Measurements from ENCODE around the gene ARFIP2. TPM values are rescaled to one million over a fixed set of nuclear protein-coding genes. Genes with fewer than 3 reads are reported as not detected.

The ARFIP2 gene
- total and polyA plus RNA-seq, 9 donors, result 29.7 to 41.4 (median 35.8) TPM

DNA sequence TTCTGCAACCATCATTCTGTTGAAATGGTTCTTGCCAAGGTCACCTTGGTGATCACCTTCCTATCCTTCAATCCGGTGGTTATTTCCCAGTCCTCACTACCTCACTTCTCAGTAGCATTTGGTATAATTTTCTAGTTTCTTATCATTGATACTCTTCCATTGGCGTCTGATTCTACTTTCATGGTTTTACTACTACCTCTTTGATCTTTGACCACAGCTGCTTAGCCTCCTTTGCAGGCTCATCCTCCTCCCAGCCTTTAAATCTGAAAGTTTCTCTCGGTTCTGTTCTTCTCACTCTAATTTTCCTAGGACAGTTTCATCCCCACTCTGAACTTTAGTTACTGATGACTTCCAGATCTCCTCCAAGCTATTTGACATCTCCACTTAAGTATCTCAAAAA, 5.1 kb upstream of the ARFIP2 start:
- WGBS (ENCODE audit: insufficient coverage), result 74% methylated on average over 2 of the region's 3 CpGs
- Histone ChIP-seq H3K27ac (ENCODE audit: low read length) (no peak overlapping the region), H3K4me3 (ENCODE audit: low read length) (no peak overlapping the region), H3K9me3 (replicated peaks; ENCODE audit: control insufficient read depth, low read depth, low read length) (no peaks in the 10 kb centered on the region), H3K27me3 (ENCODE audit: control insufficient read depth, insufficient read depth, low read length) (no peaks in the 10 kb centered on the region), H3K4me1 (ENCODE audit: control insufficient read depth, insufficient read depth, low read length) (peaks cover 10% of the 10 kb centered on the region), H3K36me3 (ENCODE audit: control insufficient read depth, insufficient read depth, low read length) (peaks cover 48% of the 10 kb centered on the region)
- no peak for DNase-seq

DNA sequence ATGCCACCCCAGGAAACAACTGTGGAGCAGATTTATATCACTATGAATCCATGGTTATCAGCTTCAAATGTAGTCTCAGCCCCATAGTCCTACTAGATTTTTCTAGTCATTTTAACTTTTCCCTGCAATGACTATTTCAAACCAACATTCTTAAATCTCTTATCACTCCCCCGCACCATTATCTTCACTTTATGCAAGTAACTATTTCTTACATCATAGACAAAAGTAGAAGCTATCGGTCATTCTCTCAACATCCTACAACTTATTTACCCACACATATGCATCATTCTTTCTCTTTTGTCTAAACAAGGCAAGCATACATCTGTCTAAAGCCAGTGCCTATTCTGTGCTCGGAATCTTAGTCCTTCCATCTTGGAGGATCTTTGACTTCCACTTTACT, 4.5 kb upstream of the ARFIP2 start:
- 100% methylated on average over 3 of the region's 3 CpGs for WGBS (ENCODE audit: insufficient coverage)
- peaks cover 48% of the 10 kb centered on the region for H3K36me3 ChIP-seq (ENCODE audit: control insufficient read depth, insufficient read depth, low read length)
- H3K27ac ChIP-seq (ENCODE audit: low read length), result no peak overlapping the region
- DNase-seq, result no peak
- peaks cover 12% of the 10 kb centered on the region for H3K4me1 ChIP-seq (ENCODE audit: control insufficient read depth, insufficient read depth, low read length)
- H3K4me3 ChIP-seq (ENCODE audit: low read length), result no peak overlapping the region
- no peaks in the 10 kb centered on the region for H3K27me3 ChIP-seq (ENCODE audit: control insufficient read depth, insufficient read depth, low read length)
- no peaks in the 10 kb centered on the region for H3K9me3 ChIP-seq (replicated peaks; ENCODE audit: control insufficient read depth, low read depth, low read length)

DNA sequence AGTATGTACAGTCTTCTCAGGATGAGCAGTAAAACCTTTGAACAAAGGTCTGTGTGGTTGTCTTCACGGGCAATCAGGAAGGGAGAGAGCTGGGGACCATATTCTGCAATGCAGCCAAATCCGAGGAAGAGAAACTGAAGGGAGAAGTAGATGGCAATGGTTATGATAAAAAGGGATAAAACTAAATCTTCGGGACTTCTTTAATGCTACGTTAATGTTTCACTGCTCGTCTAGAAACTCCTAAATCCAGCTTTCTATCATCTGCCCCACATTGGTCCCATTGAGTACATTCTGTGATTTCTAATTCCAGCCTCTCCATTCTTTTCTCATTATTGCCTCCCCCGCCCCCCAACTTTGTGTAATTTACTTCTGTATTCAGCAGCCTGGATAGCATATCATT, 1.9 kb upstream of the ARFIP2 start:
- H3K4me3 ChIP-seq (ENCODE audit: low read length), result no peak overlapping the region
- H3K27me3 ChIP-seq (ENCODE audit: control insufficient read depth, insufficient read depth, low read length), result no peaks in the 10 kb centered on the region
- DNase-seq, result no peak
- H3K27ac ChIP-seq (ENCODE audit: low read length), result no peak overlapping the region
- peaks cover 63% of the 10 kb centered on the region for H3K36me3 ChIP-seq (ENCODE audit: control insufficient read depth, insufficient read depth, low read length)
- 80% methylated on average over 3 of the region's 6 CpGs for WGBS (ENCODE audit: insufficient coverage)
- H3K9me3 ChIP-seq (replicated peaks; ENCODE audit: control insufficient read depth, low read depth, low read length), result no peaks in the 10 kb centered on the region
- H3K4me1 ChIP-seq (ENCODE audit: control insufficient read depth, insufficient read depth, low read length), result peaks cover 20% of the 10 kb centered on the region

DNA sequence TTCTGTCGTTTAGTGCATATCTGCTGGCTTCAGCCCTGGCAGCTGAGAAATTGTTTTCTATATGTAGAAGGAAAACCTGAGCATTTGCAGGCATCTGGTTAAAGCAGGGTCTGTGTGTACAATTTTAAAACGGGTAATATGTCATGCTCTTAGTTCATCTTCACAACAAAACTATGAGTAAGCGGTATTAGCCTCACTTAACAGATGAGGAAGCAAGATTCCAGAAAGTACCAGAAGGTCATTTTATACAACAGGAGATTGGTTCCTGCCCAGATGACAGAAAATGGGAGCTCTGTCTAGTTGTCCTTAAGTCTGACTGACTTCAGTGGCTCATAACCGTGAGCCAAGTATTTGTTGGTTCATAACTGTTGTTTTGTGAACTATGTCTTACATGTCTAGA, 1.3 kb upstream of the ARFIP2 start:
- Histone ChIP-seq H3K4me1 (ENCODE audit: control insufficient read depth, insufficient read depth, low read length) (peaks cover 20% of the 10 kb centered on the region), H3K9me3 (replicated peaks; ENCODE audit: control insufficient read depth, low read depth, low read length) (no peaks in the 10 kb centered on the region), H3K27ac (ENCODE audit: low read length) (peak overlapping the region; percentile 99), H3K4me3 (ENCODE audit: low read length) (peak overlapping the region; percentile 94), H3K36me3 (ENCODE audit: control insufficient read depth, insufficient read depth, low read length) (peaks cover 68% of the 10 kb centered on the region), H3K27me3 (ENCODE audit: control insufficient read depth, insufficient read depth, low read length) (no peaks in the 10 kb centered on the region)
- 80% methylated on average over 1 of the region's 4 CpGs for WGBS (ENCODE audit: insufficient coverage)
- no peak for DNase-seq

DNA sequence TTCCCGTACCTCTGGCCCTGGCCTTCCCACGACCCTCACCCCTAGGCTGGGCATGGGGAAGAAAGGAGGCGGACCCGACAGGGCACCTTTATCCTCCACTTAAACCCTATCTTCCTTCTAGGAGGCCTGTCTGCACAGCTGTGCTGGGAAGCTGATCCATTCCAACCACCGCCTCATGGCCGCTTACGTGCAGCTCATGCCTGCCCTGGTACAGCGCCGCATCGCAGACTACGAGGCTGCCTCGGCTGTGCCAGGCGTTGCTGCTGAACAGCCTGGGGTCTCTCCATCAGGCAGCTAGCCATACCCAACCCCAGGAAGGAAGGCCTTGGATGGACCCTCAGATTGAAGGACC, 769 bp upstream of the ARFIP2 start:
- peaks cover 70% of the 10 kb centered on the region for H3K36me3 ChIP-seq (ENCODE audit: control insufficient read depth, insufficient read depth, low read length)
- WGBS (ENCODE audit: insufficient coverage), result 5% methylated on average over 12 of the region's 13 CpGs
- H3K4me1 ChIP-seq (ENCODE audit: control insufficient read depth, insufficient read depth, low read length), result peaks cover 20% of the 10 kb centered on the region
- H3K9me3 ChIP-seq (replicated peaks; ENCODE audit: control insufficient read depth, low read depth, low read length), result no peaks in the 10 kb centered on the region
- H3K4me3 ChIP-seq (ENCODE audit: low read length), result peak overlapping the region; percentile 94
- H3K27ac ChIP-seq (ENCODE audit: low read length), result peak overlapping the region; percentile 99
- H3K27me3 ChIP-seq (ENCODE audit: control insufficient read depth, insufficient read depth, low read length), result no peaks in the 10 kb centered on the region
- DNase-seq, result peak; percentile 34

DNA sequence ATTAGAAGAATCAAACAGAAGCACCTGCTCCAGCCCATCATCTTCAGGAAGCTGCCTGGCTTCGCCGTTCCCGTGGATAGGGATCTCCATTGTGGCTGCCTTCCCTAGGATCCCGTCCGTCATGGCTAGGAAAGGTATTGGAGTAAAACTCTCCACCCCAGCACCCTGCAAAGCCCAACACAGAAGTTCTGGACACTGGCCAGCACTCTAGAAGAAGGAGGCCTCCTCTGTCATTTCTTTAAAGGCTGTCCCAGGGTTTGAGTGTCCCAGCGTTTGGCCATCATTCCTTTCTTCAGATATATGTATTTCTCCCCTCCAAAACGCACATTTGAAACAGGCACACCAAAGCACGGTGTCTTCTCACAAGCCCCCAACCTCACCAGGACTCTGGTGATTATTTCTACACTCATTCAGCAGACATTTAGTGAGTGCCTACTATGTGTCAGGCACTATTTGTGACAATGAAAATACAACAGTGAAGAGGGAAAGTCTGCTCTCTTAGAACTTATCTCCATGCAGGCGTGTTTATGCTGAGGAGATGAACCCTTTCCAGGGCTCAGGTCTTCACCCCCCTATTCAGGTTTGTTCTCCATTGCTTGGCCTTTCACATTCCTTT, 724 bp downstream of the ARFIP2 start:
- peaks cover 20% of the 10 kb centered on the region for H3K4me1 ChIP-seq (ENCODE audit: control insufficient read depth, insufficient read depth, low read length)
- WGBS (ENCODE audit: insufficient coverage), result 27% methylated on average over 5 of the region's 9 CpGs
- DNase-seq, result peak; percentile 65
- H3K27me3 ChIP-seq (ENCODE audit: control insufficient read depth, insufficient read depth, low read length), result no peaks in the 10 kb centered on the region
- peak overlapping the region; percentile 99 for H3K27ac ChIP-seq (ENCODE audit: low read length)
- H3K9me3 ChIP-seq (replicated peaks; ENCODE audit: control insufficient read depth, low read depth, low read length), result no peaks in the 10 kb centered on the region
- peaks cover 67% of the 10 kb centered on the region for H3K36me3 ChIP-seq (ENCODE audit: control insufficient read depth, insufficient read depth, low read length)
- H3K4me3 ChIP-seq (ENCODE audit: low read length), result peak overlapping the region; percentile 94

DNA sequence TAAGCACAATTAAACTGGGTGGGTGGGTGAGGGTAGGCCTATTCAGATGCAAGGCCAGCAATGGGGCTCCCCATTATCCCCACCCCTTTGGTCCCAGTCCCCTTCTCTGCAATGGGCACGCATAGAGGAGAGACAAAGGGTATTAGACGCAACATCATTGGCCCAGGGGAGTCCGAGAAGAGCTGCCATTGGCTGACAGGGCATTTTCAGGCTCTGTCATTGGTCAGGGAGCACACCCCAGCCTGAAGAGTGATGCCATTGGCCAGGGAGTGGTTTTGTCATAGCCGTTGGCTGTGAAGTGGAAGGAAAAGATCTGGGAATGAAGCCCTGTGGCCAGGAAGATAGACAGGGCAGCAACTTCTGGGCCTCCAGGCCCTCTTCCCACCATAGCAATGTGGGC, 4.6 kb downstream of the ARFIP2 start:
- WGBS (ENCODE audit: insufficient coverage), result 94% methylated on average over 2 of the region's 4 CpGs
- peaks cover 28% of the 10 kb centered on the region for H3K4me1 ChIP-seq (ENCODE audit: control insufficient read depth, insufficient read depth, low read length)
- peaks cover 37% of the 10 kb centered on the region for H3K36me3 ChIP-seq (ENCODE audit: control insufficient read depth, insufficient read depth, low read length)
- no peak for DNase-seq
- no peaks in the 10 kb centered on the region for H3K9me3 ChIP-seq (replicated peaks; ENCODE audit: control insufficient read depth, low read depth, low read length)
- H3K27me3 ChIP-seq (ENCODE audit: control insufficient read depth, insufficient read depth, low read length), result no peaks in the 10 kb centered on the region
- H3K4me3 ChIP-seq (ENCODE audit: low read length), result no peak overlapping the region
- no peak overlapping the region for H3K27ac ChIP-seq (ENCODE audit: low read length)

DNA sequence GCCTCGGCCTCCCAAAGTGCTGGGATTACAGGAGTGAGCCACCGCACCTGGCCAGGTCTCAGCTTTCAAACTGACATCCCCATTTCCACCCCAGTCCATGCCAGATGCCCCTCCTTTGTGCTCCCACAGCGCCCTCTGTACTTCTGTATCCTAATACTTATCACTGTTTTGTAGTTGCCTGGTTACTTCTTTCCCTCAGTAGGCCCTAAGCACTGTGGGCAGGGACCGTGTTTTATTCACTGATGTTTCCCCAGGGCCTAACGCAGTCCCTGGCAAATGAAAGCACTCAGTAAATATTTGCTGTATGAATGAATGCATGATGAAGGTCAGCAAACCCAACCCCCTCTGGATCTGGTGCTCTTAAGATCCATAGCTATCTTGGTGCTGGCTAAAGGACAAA, 5.2 kb downstream of the ARFIP2 start:
- H3K36me3 ChIP-seq (ENCODE audit: control insufficient read depth, insufficient read depth, low read length), result peaks cover 37% of the 10 kb centered on the region
- H3K9me3 ChIP-seq (replicated peaks; ENCODE audit: control insufficient read depth, low read depth, low read length), result no peaks in the 10 kb centered on the region
- H3K4me1 ChIP-seq (ENCODE audit: control insufficient read depth, insufficient read depth, low read length), result peaks cover 28% of the 10 kb centered on the region
- no peak overlapping the region for H3K4me3 ChIP-seq (ENCODE audit: low read length)
- H3K27me3 ChIP-seq (ENCODE audit: control insufficient read depth, insufficient read depth, low read length), result no peaks in the 10 kb centered on the region
- no peak overlapping the region for H3K27ac ChIP-seq (ENCODE audit: low read length)
- DNase-seq, result no peak
- WGBS (ENCODE audit: insufficient coverage), result 63% methylated on average over 3 of the region's 5 CpGs

DNA sequence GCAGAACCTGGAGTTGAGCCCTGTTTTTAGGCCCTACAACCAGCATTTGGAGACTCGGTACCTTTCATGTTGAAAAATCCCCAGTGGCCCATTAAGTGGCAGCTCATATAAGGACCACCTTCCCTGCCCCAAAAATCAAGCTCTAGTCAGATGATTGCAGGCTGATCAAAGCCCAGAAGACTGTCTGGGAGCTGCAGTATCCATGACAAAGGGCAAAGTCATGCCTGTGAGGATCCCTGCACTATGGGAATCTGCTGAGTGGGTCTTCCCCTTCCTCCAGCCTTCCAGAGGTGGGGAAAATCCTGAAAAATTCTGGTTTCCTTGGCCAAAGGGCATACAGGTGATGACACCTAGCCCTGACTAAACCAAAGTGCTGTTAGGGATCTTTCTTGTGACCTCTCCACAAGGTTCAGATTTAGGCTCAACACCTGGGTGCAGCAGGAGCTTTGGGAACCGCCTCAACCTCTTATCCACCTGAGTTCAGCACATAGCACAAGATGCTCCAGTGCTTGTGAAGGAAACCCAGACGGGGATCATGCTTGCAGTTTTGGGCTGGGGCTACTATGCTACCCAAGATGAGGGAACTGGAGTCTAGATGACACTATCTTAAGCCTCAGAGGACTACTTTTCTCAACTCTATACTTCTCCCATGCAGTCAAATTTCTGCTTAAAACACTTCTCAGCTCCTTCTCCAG, 6.2 kb downstream of the ARFIP2 start:
- WGBS (ENCODE audit: insufficient coverage), result 58% methylated on average over 3 of the region's 3 CpGs
- Histone ChIP-seq H3K27me3 (ENCODE audit: control insufficient read depth, insufficient read depth, low read length) (no peaks in the 10 kb centered on the region), H3K9me3 (replicated peaks; ENCODE audit: control insufficient read depth, low read depth, low read length) (no peaks in the 10 kb centered on the region), H3K4me1 (ENCODE audit: control insufficient read depth, insufficient read depth, low read length) (peaks cover 20% of the 10 kb centered on the region), H3K4me3 (ENCODE audit: low read length) (no peak overlapping the region), H3K36me3 (ENCODE audit: control insufficient read depth, insufficient read depth, low read length) (peaks cover 36% of the 10 kb centered on the region), H3K27ac (ENCODE audit: low read length) (peak overlapping the region; percentile 92)
- DNase-seq, result peak; percentile 29

DNA sequence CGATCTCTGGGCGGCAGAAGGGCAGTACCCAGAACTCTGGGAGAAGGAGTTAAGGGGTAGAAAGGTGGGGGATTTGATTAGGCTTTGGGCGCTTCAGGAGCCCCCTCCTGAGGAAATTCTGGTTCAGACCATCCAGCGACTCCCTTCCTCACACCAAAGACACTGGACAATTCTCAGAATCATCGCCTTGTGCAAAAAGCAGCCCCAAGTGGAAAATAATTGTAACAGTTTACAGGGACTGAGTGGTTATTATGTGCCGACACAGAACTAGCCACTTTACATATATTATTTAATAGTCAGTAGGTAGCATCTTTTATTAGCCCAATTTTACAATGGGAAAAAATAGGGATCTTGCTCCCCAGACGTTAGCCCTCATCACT, 6.7 kb downstream of the ARFIP2 start:
- H3K27me3 ChIP-seq (ENCODE audit: control insufficient read depth, insufficient read depth, low read length), result no peaks in the 10 kb centered on the region
- H3K36me3 ChIP-seq (ENCODE audit: control insufficient read depth, insufficient read depth, low read length), result peaks cover 30% of the 10 kb centered on the region
- no peaks in the 10 kb centered on the region for H3K9me3 ChIP-seq (replicated peaks; ENCODE audit: control insufficient read depth, low read depth, low read length)
- peak overlapping the region; percentile 92 for H3K27ac ChIP-seq (ENCODE audit: low read length)
- peak overlapping the region; percentile 74 for H3K4me3 ChIP-seq (ENCODE audit: low read length)
- no peak for DNase-seq
- H3K4me1 ChIP-seq (ENCODE audit: control insufficient read depth, insufficient read depth, low read length), result peaks cover 21% of the 10 kb centered on the region
- 0% methylated on average over 1 of the region's 7 CpGs for WGBS (ENCODE audit: insufficient coverage)
